Measurements from ENCODE around the gene SIGMAR1.
"Not testable (repeated sequence)": the region's sequence is repeated elsewhere in the genome, so short reads cannot be mapped to it uniquely, and the experiment has no call there.

SIGMAR1 gene

DNA sequence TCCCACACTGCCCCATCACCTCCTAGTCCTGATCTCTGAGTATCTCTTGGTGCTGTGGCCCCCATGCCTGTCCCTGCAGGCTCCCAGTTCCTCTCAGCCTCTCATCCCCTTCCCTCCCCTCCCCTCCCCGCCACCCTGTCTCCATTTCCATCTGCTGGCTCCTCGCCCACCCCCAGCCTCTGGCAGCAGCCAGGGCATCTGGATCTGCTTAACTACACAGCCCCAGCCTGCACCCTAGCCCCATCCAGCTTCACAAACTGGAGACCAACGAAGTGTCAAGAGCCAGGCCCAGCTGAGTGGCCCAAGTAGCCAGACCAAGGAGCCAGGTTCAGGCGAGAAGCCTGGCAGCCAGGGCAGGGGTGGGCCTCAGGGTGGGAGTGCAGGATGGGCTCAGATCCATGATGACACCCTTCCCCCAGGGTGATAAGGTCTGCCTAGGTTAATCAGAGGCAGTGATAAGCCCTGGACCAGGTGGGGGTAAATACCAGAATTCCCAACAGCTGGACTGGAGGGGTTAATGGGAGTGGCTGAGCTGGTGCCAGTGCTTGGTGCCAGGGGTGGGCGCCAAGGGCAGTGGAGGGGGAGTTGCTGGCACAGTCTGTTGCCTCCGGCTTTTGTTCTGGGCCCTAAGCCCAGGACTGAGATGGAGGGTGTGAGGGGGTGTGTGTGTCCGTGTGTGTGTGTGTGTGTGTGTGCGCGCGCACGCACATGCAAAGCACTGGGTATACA is 16.9 kb upstream of the SIGMAR1 start:
- DNase-seq: no peak

- DNase-seq: no peak
Measured at GRCh38 chr9:34653151-34654072, 15.8 kb upstream of the SIGMAR1 start.

- DNase-seq: no peak
Measured at GRCh38 chr9:34652602-34653000, 15.0 kb upstream of the SIGMAR1 start.

GRCh38 chr9:34651876-34652601 is 14.5 kb upstream of the SIGMAR1 start, which contains the start of gene IL11RA:
Gene IL11RA, plus strand, starts transcription at chr9:34652185. Its CDS starts 3,033 bp downstream, at chr9:34655218.
- no peak for DNase-seq

DNA sequence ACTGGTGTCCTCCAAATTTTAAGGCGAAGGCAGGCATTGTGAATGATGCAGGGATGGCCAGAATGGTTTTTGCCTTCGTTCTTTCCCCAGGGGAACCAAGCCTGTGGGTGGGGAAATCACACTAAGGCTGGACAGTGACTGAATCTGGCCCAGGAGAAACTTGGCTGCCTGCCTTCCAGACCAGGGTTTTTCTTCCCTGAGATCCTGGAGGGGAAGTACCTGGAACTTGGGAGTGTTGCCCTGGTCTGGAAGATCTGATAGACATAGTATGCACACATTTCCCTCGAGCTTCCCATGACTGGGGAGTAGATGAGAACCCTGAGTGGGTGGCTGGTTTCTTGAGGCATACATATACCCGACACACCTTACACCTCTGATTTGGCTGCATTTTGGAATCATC is 13.7 kb upstream of the SIGMAR1 start:
- no peak for DNase-seq

- no peak for DNase-seq
Measured at GRCh38 chr9:34650816-34651215, 13.2 kb upstream of the SIGMAR1 start.

- DNase-seq: no peak
Measured at GRCh38 chr9:34648673-34649072, 11.1 kb upstream of the SIGMAR1 start.

DNA sequence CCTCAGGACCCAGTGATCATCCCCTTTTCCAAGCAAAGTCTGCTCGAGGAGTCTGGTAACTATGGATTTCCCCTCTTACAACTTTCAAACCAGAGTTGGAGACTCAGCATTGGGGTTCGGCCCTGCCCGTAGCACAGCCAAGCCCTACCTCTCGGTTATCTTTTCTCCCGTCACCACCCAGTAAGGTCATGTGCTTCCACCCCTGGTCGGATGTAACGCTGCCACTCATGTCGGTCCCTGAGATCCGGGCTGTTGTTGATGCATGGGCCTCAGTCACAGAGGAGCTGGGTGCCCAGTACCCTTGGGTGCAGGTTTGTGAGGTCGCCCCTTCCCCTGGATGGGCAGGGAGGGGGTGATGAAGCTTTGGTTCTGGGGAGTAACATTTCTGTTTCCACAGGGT is 10.1 kb upstream of the SIGMAR1 start:
- no peak for DNase-seq

DNA sequence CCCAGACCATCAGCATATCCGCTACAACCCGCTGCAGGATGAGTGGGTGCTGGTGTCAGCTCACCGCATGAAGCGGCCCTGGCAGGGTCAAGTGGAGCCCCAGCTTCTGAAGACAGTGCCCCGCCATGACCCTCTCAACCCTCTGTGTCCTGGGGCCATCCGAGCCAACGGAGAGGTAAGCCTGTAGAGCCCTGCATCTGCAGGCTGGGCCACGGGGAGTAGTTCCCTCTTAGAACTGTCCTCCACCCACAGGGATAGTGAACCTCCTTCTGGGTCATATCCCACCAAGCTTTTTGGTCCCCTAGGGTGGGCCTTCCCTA is 9.5 kb upstream of the SIGMAR1 start:
- DNase-seq: no peak

DNA sequence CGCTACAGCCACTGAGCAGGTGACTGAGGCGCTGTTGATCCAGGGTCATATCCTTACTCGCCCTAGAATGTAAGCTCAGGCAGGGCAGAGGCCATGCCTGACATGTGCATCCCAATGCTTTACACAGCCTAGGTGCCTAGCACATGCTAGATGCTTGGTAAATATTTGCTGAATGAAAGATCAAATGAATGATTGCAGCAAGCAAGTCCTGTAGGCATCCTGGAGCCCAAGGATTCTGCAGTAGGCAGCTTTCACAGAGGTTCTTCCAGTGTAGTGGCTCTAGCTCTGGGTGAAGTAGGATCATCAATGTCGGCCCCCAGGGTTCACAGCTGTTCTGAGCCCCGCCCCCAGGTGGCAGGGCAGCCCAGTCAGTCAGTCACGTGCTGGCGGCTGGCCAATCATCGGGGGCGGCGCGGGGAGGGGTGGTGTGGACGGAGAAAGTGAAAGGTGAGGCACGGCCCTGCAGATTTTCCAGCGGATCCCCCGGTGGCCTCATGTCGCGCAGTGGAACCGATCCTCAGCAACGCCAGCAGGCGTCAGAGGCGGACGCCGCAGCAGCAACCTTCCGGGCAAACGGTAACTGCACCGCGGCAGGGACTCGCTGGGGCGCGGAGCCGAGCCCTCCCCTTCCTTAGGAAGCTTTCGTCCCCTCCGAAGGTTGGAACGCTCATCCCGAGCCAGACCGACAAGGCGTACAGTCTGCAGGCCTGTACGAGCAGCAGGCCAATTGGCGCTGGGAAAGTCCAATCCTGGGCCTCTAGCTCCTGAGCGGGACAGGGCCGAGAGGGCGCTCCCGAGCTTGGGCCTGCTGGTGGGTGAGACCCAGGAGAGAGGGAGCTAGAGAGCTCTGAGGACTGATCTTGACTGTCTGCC is 8.9 kb upstream of the SIGMAR1 start, which contains the start of gene GALT:
TSS of gene GALT (plus strand) at position 465 of the 873 bp plus-strand sequence. CDS start at position 495, 30 bp downstream.
- peak; percentile 92 to 93 for DNase-seq

GRCh38 chr9:34644766-34645314 is 7.3 kb upstream of the SIGMAR1 start:
- DNase-seq: no peak

DNA sequence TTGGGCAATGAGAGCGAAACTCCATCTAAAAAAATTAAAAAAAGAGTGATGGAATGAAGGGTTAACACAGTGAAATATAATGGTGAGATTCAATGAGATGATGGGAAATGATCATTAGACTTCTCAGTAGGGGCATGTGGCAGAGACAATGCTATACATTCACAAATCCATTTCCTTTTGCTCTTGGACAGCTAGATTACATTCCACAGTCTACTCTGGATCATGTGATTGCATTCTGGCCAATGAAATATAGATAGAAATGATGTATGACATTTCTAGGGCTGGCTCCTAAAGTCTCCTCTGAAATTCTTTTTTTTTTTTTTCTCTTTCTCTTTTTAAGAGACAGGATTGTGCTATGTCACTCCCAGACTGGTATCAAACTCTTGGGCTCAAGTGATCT is 5.1 kb upstream of the SIGMAR1 start:
- no peak for DNase-seq

DNA sequence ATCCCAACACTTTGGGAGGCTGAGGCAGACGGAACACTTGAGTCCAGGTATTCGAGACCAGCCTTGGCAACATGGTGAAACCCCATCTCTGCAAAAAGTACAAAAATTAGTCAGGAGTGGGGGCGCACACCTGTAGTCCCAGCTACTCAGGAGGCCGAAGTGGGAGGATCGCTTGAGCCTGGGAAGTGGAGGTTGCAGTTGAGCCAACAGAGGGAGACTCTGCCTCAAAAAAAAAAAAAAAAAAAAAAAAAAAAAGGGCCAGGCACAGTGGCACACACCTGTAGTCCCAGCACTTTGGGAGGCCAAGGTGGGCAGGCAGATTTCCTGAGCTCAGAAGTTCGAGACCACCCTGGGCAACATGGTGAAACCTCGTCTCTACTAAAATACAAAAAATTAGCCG is 1.7 kb upstream of the SIGMAR1 start:
- DNase-seq: not testable (repeated sequence)

GRCh38 chr9:34638138-34638445 is 505 bp upstream of the SIGMAR1 start:
- DNase-seq: no peak

DNA sequence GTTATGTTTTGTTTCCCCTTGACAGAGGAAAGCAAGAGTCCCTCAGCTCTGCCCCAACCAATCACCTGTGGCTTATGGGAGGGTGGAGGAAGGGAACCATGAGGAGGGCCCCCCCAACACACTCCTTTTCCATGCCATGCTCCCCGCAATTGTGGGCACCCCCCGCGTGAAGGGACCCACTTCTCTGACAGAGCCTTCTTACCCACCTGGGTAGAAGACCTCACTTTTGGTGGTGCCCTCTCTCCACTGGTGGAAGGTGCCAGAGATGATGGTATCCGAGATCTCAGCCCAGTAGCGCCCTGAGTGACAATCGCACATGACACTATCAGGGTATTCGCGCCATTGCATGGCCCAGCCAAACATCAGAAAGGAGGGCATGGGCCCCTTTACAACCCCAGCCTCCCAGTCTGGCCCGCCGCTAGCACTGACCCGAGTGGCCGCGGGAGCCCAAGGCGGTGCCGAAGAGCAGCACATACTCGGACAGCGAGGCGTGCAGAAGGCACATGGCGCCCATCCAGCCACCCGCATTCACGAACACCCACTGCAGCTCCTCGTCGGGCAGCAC is 714 bp downstream of the SIGMAR1 start:
- no peak for DNase-seq

- DNase-seq: no peak
Measured at GRCh38 chr9:34635556-34635955, 2.0 kb downstream of the SIGMAR1 start.

DNA sequence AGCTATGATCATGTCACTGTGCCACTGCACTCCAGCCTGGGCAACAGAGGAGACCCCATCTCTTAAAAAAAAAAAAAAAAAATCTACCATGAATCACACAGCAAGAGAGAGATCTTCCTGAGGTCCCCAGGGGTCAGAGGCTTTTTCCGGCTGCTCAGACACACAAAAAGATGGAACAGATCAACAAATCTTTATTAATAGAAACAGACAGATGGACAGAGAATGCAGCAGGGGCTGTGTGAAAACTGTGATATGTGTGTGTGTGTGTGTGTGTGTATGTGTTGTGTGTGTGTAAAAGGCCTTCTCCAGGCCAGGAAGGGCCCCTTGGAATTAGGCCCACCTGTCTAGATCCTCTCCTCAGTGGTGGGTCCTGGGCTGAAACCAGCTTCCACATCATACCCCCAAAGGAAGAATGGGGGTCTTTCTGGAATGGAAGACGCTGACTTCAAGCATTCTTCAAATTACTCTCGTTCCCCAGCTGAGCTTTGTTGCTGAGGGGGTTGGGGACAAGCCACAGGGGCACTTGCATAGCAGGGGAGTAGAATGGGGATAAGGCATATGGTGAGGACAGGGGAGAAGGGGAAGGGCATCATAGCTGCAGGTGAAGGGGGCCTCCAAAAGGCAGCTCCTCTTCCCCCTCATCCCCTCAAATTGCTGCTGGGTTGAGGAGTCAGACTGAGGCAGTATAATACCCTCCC is 2.9 kb downstream of the SIGMAR1 start:
- DNase-seq: no peak

DNA sequence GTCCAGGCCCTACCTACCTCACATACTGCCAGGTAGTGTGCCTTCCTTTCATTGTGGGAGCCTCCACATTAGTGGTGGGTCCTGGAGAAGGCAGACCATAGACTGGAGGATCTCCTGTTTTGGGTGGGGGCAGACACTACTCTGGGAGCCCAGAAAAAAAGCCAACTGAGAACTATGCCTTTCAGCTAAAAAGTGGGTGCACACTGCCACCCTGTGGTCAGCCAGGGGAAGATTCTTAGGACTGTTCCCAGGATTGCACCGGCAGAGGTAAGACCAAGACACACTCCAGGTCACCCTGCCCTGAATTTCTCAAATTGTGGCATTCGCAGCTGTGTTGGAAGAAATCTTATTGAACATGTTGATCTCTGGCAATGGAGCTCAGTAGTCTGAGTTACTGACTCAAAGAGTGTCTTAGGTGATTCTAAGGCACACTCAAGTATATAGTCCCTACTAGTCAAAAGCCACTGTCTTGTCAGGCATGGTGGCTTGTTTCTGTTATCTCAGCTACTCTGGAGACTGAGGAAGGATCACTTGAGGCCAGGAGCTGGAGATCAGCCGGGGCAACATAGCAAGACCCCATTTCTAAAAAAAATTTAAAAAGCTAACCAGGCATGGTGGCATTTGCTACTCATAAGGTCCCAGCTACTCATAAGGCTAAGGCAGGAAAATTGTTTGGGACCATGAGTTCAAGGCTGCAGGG is 3.6 kb downstream of the SIGMAR1 start:
- peak in 1 of 2 experiments; percentile 45 for DNase-seq

GRCh38 chr9:34633166-34633565 is 4.4 kb downstream of the SIGMAR1 start:
- no peak for DNase-seq

DNA sequence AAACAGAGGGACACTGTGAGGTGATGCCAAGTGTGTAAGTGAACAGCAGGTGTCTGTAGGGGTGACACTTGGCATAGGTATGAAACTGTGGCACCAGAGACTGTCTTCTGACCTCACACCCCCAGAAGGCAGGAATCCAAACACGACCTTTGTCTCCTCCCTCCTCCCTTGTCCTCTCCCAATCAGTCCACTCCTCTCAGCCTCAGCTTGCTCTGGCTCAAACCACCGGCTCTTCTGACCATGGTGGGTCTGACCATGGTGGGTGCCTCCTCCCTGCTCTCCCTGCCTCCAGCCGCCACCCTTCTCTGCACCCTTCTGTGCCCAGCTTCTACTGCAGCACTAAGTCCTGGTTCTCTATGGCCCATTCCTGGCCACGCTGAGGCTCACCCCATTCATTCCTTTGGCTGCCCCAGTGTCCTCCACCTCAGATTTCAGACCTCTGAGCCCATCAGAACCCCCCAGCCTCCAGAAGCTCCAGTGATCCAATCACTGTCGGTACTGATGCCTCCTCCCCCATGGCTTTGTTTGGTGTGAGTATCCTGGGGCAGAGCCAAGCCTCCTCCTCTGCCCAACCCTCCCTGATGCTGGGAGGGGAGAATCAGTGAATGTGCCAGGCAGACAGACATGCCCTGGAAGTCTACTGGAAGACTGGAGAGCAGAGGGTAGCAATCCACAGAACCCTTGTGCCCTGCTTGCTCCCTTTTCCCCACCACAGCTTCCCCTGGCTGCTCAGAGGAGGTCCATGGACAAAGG is 7.0 kb downstream of the SIGMAR1 start:
- DNase-seq: no peak
